Cortex of kidney (tissue), 1 donor: ENCODE measurements around the gene UNC5CL.
"Not testable (repeated sequence)": the region's sequence is repeated elsewhere in the genome, so short reads cannot be mapped to it uniquely, and the experiment has no call there.

Experiments used
- DNase-seq: peaks from one replicate; lab custom pipeline; 2025; lab: John Stamatoyannopoulos, UW

Gene UNC5CL

GRCh38 chr6:41040101-41040939 is 1.3 kb upstream of the UNC5CL start:
- DNase-seq: no peak

- no peak for DNase-seq
Measured at GRCh38 chr6:41038205-41038604, 816 bp downstream of the UNC5CL start.

GRCh38 chr6:41037107-41037900 is 1.7 kb downstream of the UNC5CL start:
- no peak for DNase-seq

GRCh38 chr6:41036601-41037000 is 2.4 kb downstream of the UNC5CL start:
- no peak for DNase-seq

- no peak for DNase-seq
Measured at GRCh38 chr6:41036186-41036585, 2.8 kb downstream of the UNC5CL start.

- no peak for DNase-seq
Measured at GRCh38 chr6:41033776-41034175, 5.2 kb downstream of the UNC5CL start.

- no peak for DNase-seq
Measured at GRCh38 chr6:41032830-41033229, 6.2 kb downstream of the UNC5CL start.

- DNase-seq: no peak
Measured at GRCh38 chr6:41028561-41029412, 10.2 kb downstream of the UNC5CL start.

- no peak for DNase-seq
Measured at GRCh38 chr6:41027799-41028560, 11.0 kb downstream of the UNC5CL start.

- DNase-seq: no peak
Measured at GRCh38 chr6:41027241-41027640, 11.8 kb downstream of the UNC5CL start.

- DNase-seq: no peak
Measured at GRCh38 chr6:41025966-41026530, 13.0 kb downstream of the UNC5CL start.

- DNase-seq: no peak
Measured at GRCh38 chr6:41023114-41023513, 15.9 kb downstream of the UNC5CL start.

GRCh38 chr6:41022294-41022693 is 16.7 kb downstream of the UNC5CL start:
- DNase-seq: no peak

GRCh38 chr6:41021832-41022231 is 17.2 kb downstream of the UNC5CL start:
- DNase-seq: no peak

- DNase-seq: no peak
Measured at GRCh38 chr6:41017663-41018062, 21.4 kb downstream of the UNC5CL start.

GRCh38 chr6:41015860-41016259 is 23.2 kb downstream of the UNC5CL start:
- DNase-seq: not testable (repeated sequence)

- no peak for DNase-seq
Measured at GRCh38 chr6:41014780-41015179, 24.2 kb downstream of the UNC5CL start.

- DNase-seq: no peak
Measured at GRCh38 chr6:41013466-41014153, 25.4 kb downstream of the UNC5CL start.

GRCh38 chr6:41011673-41012072 is 27.3 kb downstream of the UNC5CL start:
- DNase-seq: no peak

GRCh38 chr6:41009669-41010068 is 29.4 kb downstream of the UNC5CL start:
- no peak for DNase-seq

GRCh38 chr6:41008011-41008410 is 31.0 kb downstream of the UNC5CL start:
- no peak for DNase-seq
